ENCODE measurements around the gene FBXW9. TPM values are rescaled to one million over a fixed set of nuclear protein-coding genes. Genes with fewer than 3 reads are reported as not detected.

Gene FBXW9
- total and polyA plus RNA-seq, 2 of the 4 experiments (the other 2 are of a cell fraction) = 9.5 to 14.2 TPM

GRCh38 chr19:12727745-12728433 is 31.5 kb upstream of the FBXW9 start:
- BruUV-seq (replicated peaks) = no TSS peak
- no peak overlapping the region for H3K4me2 ChIP-seq (ENCODE audit: low read depth, low read length)
- in situ Hi-C loops (cut with MboI; ENCODE audit: low sequenced_read_pairs) = no loop called here

More at GRCh38 chr19:12727745-12728433, 31.5 kb upstream of the FBXW9 start:
- no peak overlapping the region for H2BK15ac ChIP-seq (ENCODE audit: low read depth, low read length)
- no peak overlapping the region for H3K4me3 ChIP-seq (ENCODE audit: insufficient read depth, low read depth, low read length)
- H3K14ac ChIP-seq (replicated peaks; ENCODE audit: low read depth, low read length) = no peak overlapping the region
- H4K8ac ChIP-seq (ENCODE audit: low read depth in 2 of 2, low read length in 2 of 2) = no peak overlapping the region
- no peak overlapping the region for H3K27ac ChIP-seq (ENCODE audit: insufficient read depth, low read length)
- peak overlapping the region; percentile 81 for H2AK9ac ChIP-seq (replicated peaks; ENCODE audit: low read depth, low read length, poor library complexity)
- H3K56ac ChIP-seq (ENCODE audit: extremely low read depth, insufficient read depth, low read length) = no peak overlapping the region
- peaks cover 4% of the 10 kb centered on the region; the same call in 1 of the 2 replicates for H3K9me1 ChIP-seq (ENCODE audit: insufficient read depth, low read length)
- H3K4me1 ChIP-seq (ENCODE audit: control insufficient read depth, insufficient read depth, low read length) = peaks cover 4% of the 10 kb centered on the region; the same call in 1 of the 2 replicates
- no peak overlapping the region for H2AK5ac ChIP-seq (ENCODE audit: low read depth, low read length)
- H3K18ac ChIP-seq (ENCODE audit: low read depth, low read length) = no peak overlapping the region
- H3K36me3 ChIP-seq (ENCODE audit: control insufficient read depth, insufficient read depth, low read length) = peaks cover 36% of the 10 kb centered on the region
- H4K20me1 ChIP-seq (ENCODE audit: insufficient read depth, low read length) = peaks cover 29% of the 10 kb centered on the region
- no peak for TF ChIP-seq FOS (IDR thresholded peaks at IDR 0.05; ENCODE audit: low read depth, low read length)
- no peak for TF ChIP-seq MXI1 (IDR thresholded peaks at IDR 0.05; ENCODE audit: borderline replicate concordance, low read depth, low read length)
- TF ChIP-seq RCOR1 (IDR thresholded peaks at IDR 0.05; ENCODE audit: insufficient replicate concordance, low read length) = no peak
- no peak for TF ChIP-seq RFX5 (IDR thresholded peaks at IDR 0.05; ENCODE audit: low read depth, low read length)
- no peak for TF ChIP-seq MAFK (IDR thresholded peaks at IDR 0.05; ENCODE audit: low read depth, low read length)
- no peak for TF ChIP-seq MAZ (IDR thresholded peaks at IDR 0.05; ENCODE audit: borderline replicate concordance, low read depth, low read length)
- TF ChIP-seq BHLHE40 (IDR thresholded peaks at IDR 0.05; ENCODE audit: low read depth, low read length) = no peak
- TF ChIP-seq RAD21 (IDR thresholded peaks at IDR 0.05; ENCODE audit: low read length) = no peak
- TF ChIP-seq NFE2L2 (IDR thresholded peaks at IDR 0.05; ENCODE audit: low read depth, low read length) = no peak
- no peak overlapping the region for H3K4ac ChIP-seq (ENCODE audit: low read depth, low read length)
- POLR2A ChIA-PET (ENCODE audit: unreplicated experiment) = no interaction called here
- WGBS, 2 experiments (ENCODE audit: extremely low coverage in 2 of 2, insufficient read length in 1 of 2) = 100% methylated on average over 3 of the region's 9 CpGs; no CpG with 5 or more reads in 1 of the 2 experiments
- no peak overlapping the region for H4K91ac ChIP-seq (ENCODE audit: insufficient read depth, low read depth, low read length)
- H3K9ac ChIP-seq (ENCODE audit: low read depth, low read length) = no peak overlapping the region
- H3K79me1 ChIP-seq (ENCODE audit: low read depth in 1 of 2, low read length in 2 of 2) = peaks cover 12 to 45% of the 10 kb centered on the region in 2 experiments; a peak in 3 of 4 replicates
- CTCF ChIA-PET = no interaction called here
- H2AFZ ChIP-seq (replicated peaks; ENCODE audit: low read length, poor library complexity) = no peak overlapping the region
- H3K27me3 ChIP-seq (ENCODE audit: control insufficient read depth, insufficient read depth, low read length) = no peaks in the 10 kb centered on the region
- no peak overlapping the region for H3K23ac ChIP-seq (ENCODE audit: low read depth, low read length)
- intact Hi-C loops (cut with micrococcal nuclease) (no loop called here), dilution Hi-C loops (cut with HindIII; ENCODE audit: low sequenced_read_pairs, unreplicated experiment) (no loop called here)
- DNase-seq (no peak), ATAC-seq (ENCODE audit: low read depth) (no peak)
- H3K9me3 ChIP-seq (ENCODE audit: control insufficient read depth, insufficient read depth, low read length) = no peaks in the 10 kb centered on the region
- H2BK20ac ChIP-seq (ENCODE audit: low read depth, low read length) = no peak overlapping the region
- H2BK5ac ChIP-seq (ENCODE audit: low read depth, low read length, poor library complexity, severe bottlenecking) = no peak overlapping the region
- H4K5ac ChIP-seq (ENCODE audit: low read depth, low read length) = no peak overlapping the region
- H2BK120ac ChIP-seq (ENCODE audit: low read depth, low read length) = no peak overlapping the region

Measured in IMR-90 (cell line).